ENCODE data around the gene DTD1. TPM values are rescaled to one million over a fixed set of nuclear protein-coding genes. Genes with fewer than 3 reads are reported as not detected.

Gene DTD1
- total RNA-seq, 1 donor: 52.1 TPM

- Histone ChIP-seq H4K20me1 (ENCODE audit: insufficient read depth, low read length) (no peaks in the 10 kb centered on the region), H3K4me1 (ENCODE audit: insufficient read depth, low read length) (peaks cover 26% of the 10 kb centered on the region), H3K27me3 (ENCODE audit: insufficient read depth, low read length) (no peaks in the 10 kb centered on the region), H2AFZ (ENCODE audit: low read length) (peak overlapping the region; percentile 44), H3K4me2 (ENCODE audit: insufficient read depth, low read length) (peak overlapping the region; percentile 42), H3K9me3 (ENCODE audit: low read depth, low read length) (no peaks in the 10 kb centered on the region), H3K79me2 (ENCODE audit: insufficient read depth, low read length) (peaks cover 11% of the 10 kb centered on the region), H3K36me3 (ENCODE audit: insufficient read depth, low read length) (no peaks in the 10 kb centered on the region), H3K27ac (ENCODE audit: low read depth, low read length) (peak overlapping the region; percentile 49), H3K4me3 (ENCODE audit: insufficient read depth, low read length) (no peak overlapping the region)
- DNase-seq (ENCODE audit: insufficient read length, low spot score, missing footprints): peak; percentile 89
- TF ChIP-seq CTCF (IDR thresholded peaks at IDR 0.05; ENCODE audit: extremely low read depth, low read depth, low read length): no peak
Measured at GRCh38 chr20:18702736-18703135, 114.9 kb downstream of the DTD1 start.

DNA sequence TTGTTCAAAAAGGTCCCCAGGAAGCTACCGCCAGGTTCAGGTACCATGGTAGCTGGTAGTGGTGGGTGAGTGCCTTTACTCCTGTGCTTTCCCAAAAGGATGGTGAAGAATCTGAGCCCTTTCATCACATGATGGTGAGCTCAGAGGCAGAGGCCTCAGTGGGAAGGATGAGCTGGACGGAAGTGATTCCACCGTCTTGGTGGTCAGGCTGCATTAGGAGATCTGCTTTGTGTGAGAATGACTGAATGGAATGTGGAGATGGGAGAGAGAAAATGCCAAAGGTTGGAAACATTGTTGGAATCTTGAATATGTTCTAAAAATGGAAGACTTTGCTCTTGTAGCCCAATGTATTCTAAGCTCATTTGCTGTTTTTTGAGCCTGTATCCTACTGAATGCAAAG lies 117.6 kb downstream of the DTD1 start:
- Histone ChIP-seq H3K4me2 (ENCODE audit: insufficient read depth, low read length) (peak overlapping the region; percentile 71), H3K27me3 (ENCODE audit: insufficient read depth, low read length) (no peaks in the 10 kb centered on the region), H3K4me1 (ENCODE audit: insufficient read depth, low read length) (peaks cover 26% of the 10 kb centered on the region), H2AFZ (ENCODE audit: low read length) (peak overlapping the region; percentile 81), H3K27ac (ENCODE audit: low read depth, low read length) (peak overlapping the region; percentile 99), H3K4me3 (ENCODE audit: insufficient read depth, low read length) (peak overlapping the region; percentile 12), H4K20me1 (ENCODE audit: insufficient read depth, low read length) (no peaks in the 10 kb centered on the region), H3K9me3 (ENCODE audit: low read depth, low read length) (no peaks in the 10 kb centered on the region), H3K79me2 (ENCODE audit: insufficient read depth, low read length) (peaks cover 15% of the 10 kb centered on the region), H3K36me3 (ENCODE audit: insufficient read depth, low read length) (no peaks in the 10 kb centered on the region)
- peak; percentile 97 for DNase-seq (ENCODE audit: insufficient read length, low spot score, missing footprints)
- TF ChIP-seq CTCF (IDR thresholded peaks at IDR 0.05; ENCODE audit: extremely low read depth, low read depth, low read length): no peak

GRCh38 chr20:18705910-18706309 lies 118.1 kb downstream of the DTD1 start:
- H3K27me3 ChIP-seq (ENCODE audit: insufficient read depth, low read length): no peaks in the 10 kb centered on the region
- no peaks in the 10 kb centered on the region for H3K36me3 ChIP-seq (ENCODE audit: insufficient read depth, low read length)
- no peaks in the 10 kb centered on the region for H4K20me1 ChIP-seq (ENCODE audit: insufficient read depth, low read length)
- TF ChIP-seq CTCF (IDR thresholded peaks at IDR 0.05; ENCODE audit: extremely low read depth, low read depth, low read length): no peak
- peak overlapping the region; percentile 71 for H3K4me2 ChIP-seq (ENCODE audit: insufficient read depth, low read length)
- H2AFZ ChIP-seq (ENCODE audit: low read length): peak overlapping the region; percentile 81
- H3K27ac ChIP-seq (ENCODE audit: low read depth, low read length): peak overlapping the region; percentile 99
- peaks cover 15% of the 10 kb centered on the region for H3K79me2 ChIP-seq (ENCODE audit: insufficient read depth, low read length)
- H3K9me3 ChIP-seq (ENCODE audit: low read depth, low read length): no peaks in the 10 kb centered on the region
- H3K4me3 ChIP-seq (ENCODE audit: insufficient read depth, low read length): peak overlapping the region; percentile 12
- DNase-seq (ENCODE audit: insufficient read length, low spot score, missing footprints): no peak
- H3K4me1 ChIP-seq (ENCODE audit: insufficient read depth, low read length): peaks cover 26% of the 10 kb centered on the region

GRCh38 chr20:18712131-18712530 lies 124.3 kb downstream of the DTD1 start:
- no peak for TF ChIP-seq CTCF (IDR thresholded peaks at IDR 0.05; ENCODE audit: extremely low read depth, low read depth, low read length)
- no peaks in the 10 kb centered on the region for H3K27me3 ChIP-seq (ENCODE audit: insufficient read depth, low read length)
- no peak for DNase-seq (ENCODE audit: insufficient read length, low spot score, missing footprints)
- no peaks in the 10 kb centered on the region for H4K20me1 ChIP-seq (ENCODE audit: insufficient read depth, low read length)
- no peak overlapping the region for H2AFZ ChIP-seq (ENCODE audit: low read length)
- H3K9me3 ChIP-seq (ENCODE audit: low read depth, low read length): no peaks in the 10 kb centered on the region
- H3K36me3 ChIP-seq (ENCODE audit: insufficient read depth, low read length): no peaks in the 10 kb centered on the region
- no peaks in the 10 kb centered on the region for H3K4me1 ChIP-seq (ENCODE audit: insufficient read depth, low read length)
- no peak overlapping the region for H3K4me3 ChIP-seq (ENCODE audit: insufficient read depth, low read length)
- H3K79me2 ChIP-seq (ENCODE audit: insufficient read depth, low read length): peaks cover 15% of the 10 kb centered on the region
- H3K4me2 ChIP-seq (ENCODE audit: insufficient read depth, low read length): no peak overlapping the region
- H3K27ac ChIP-seq (ENCODE audit: low read depth, low read length): no peak overlapping the region
